HG03025 (cell line): ENCODE measurements around the gene SEC24C.
"Not testable (repeated sequence)": the region's sequence is repeated elsewhere in the genome, so short reads cannot be mapped to it uniquely, and the experiment has no call there.

Experiments used
- ATAC-seq: cut with Tn5 transposase; IDR thresholded peaks from one replicate; pipeline ENCODE4 v1.9.1; 2021; ENCODE audit warnings: mild to moderate bottlenecking, moderate library complexity; ENCODE audit not compliant: unreplicated experiment, low FRiP score

Gene SEC24C

GRCh38 chr10:73788864-73789658, 44.9 kb downstream of the SEC24C start:
- no peak for ATAC-seq

- ATAC-seq = no peak
Observed at GRCh38 chr10:73789659-73790055, 45.5 kb downstream of the SEC24C start.

- ATAC-seq = no peak
Observed at GRCh38 chr10:73790886-73791625, 46.9 kb downstream of the SEC24C start.

GRCh38 chr10:73791871-73792400, 47.8 kb downstream of the SEC24C start:
- ATAC-seq = no peak

GRCh38 chr10:73793456-73793855, 49.3 kb downstream of the SEC24C start:
- ATAC-seq = no peak

- not testable (repeated sequence) for ATAC-seq
Observed at GRCh38 chr10:73795491-73795890, 51.3 kb downstream of the SEC24C start.

GRCh38 chr10:73796035-73796434, 51.9 kb downstream of the SEC24C start:
- not testable (repeated sequence) for ATAC-seq

GRCh38 chr10:73796766-73797165, 52.6 kb downstream of the SEC24C start:
- ATAC-seq = no peak

GRCh38 chr10:73797324-73798025, 53.3 kb downstream of the SEC24C start:
- ATAC-seq = no peak

- no peak for ATAC-seq
Observed at GRCh38 chr10:73798087-73798486, 53.9 kb downstream of the SEC24C start.

GRCh38 chr10:73798927-73799560, 54.9 kb downstream of the SEC24C start:
- no peak for ATAC-seq

- no peak for ATAC-seq
Observed at GRCh38 chr10:73799899-73800559, 55.9 kb downstream of the SEC24C start.

GRCh38 chr10:73800560-73801252, 56.5 kb downstream of the SEC24C start:
- ATAC-seq = no peak

GRCh38 chr10:73801253-73801590, 57.0 kb downstream of the SEC24C start:
- no peak for ATAC-seq

GRCh38 chr10:73802276-73802991, 58.3 kb downstream of the SEC24C start:
- ATAC-seq = no peak

GRCh38 chr10:73803680-73804286, 59.6 kb downstream of the SEC24C start:
- ATAC-seq = no peak

GRCh38 chr10:73806176-73806950, 62.2 kb downstream of the SEC24C start:
- no peak for ATAC-seq

GRCh38 chr10:73807471-73807870, 63.3 kb downstream of the SEC24C start:
- ATAC-seq = no peak
